Measurements from ENCODE around the gene TTC28. TPM values are rescaled to one million over a fixed set of nuclear protein-coding genes. Genes with fewer than 3 reads are reported as not detected.

The TTC28 gene
- total RNA-seq, 2 experiments from 2014 or later: 0.67 to 0.72 TPM

- ChIA-PET CTCF (no interaction called here), POLR2A (no interaction called here)
Observed at GRCh38 chr22:27992294-27993165, 687.1 kb downstream of the TTC28 start.

- POLR2A ChIA-PET: no interaction called here
- CTCF ChIA-PET: no interaction called here
Observed at GRCh38 chr22:27991586-27992293, 687.9 kb downstream of the TTC28 start.

GRCh38 chr22:27990879-27991278 lies 688.8 kb downstream of the TTC28 start:
- CTCF ChIA-PET: no interaction called here
- POLR2A ChIA-PET: no interaction called here

- POLR2A ChIA-PET: no interaction called here
- CTCF ChIA-PET: no interaction called here
Observed at GRCh38 chr22:27990451-27990840, 689.2 kb downstream of the TTC28 start.

GRCh38 chr22:27989758-27990450 lies 689.7 kb downstream of the TTC28 start:
- POLR2A ChIA-PET: no interaction called here
- CTCF ChIA-PET: no interaction called here

GRCh38 chr22:27988704-27989103 lies 690.9 kb downstream of the TTC28 start:
- CTCF ChIA-PET: interaction anchor here (0.7 kb wide), 1 partner anchor 415 kb away, joined by 3 read pairs; no protein-coding TSS in a partner anchor
- POLR2A ChIA-PET: no interaction called here

- ChIA-PET CTCF (no interaction called here), POLR2A (no interaction called here)
Observed at GRCh38 chr22:27987557-27987956, 692.1 kb downstream of the TTC28 start.

- ChIA-PET CTCF (no interaction called here), POLR2A (no interaction called here)
Observed at GRCh38 chr22:27986937-27987336, 692.7 kb downstream of the TTC28 start.

- POLR2A ChIA-PET: no interaction called here
- CTCF ChIA-PET: no interaction called here
Observed at GRCh38 chr22:27986459-27986858, 693.2 kb downstream of the TTC28 start.

- CTCF ChIA-PET: no interaction called here
- POLR2A ChIA-PET: no interaction called here
Observed at GRCh38 chr22:27985323-27986275, 694.0 kb downstream of the TTC28 start.

GRCh38 chr22:27984723-27985122 lies 694.9 kb downstream of the TTC28 start:
- ChIA-PET CTCF (no interaction called here), POLR2A (no interaction called here)

GRCh38 chr22:27984001-27984695 lies 695.5 kb downstream of the TTC28 start:
- CTCF ChIA-PET: interaction anchor here (0.6 kb wide), 1 partner anchor 426 kb away, joined by 3 read pairs; no protein-coding TSS in a partner anchor

GRCh38 chr22:27983361-27983791 lies 696.3 kb downstream of the TTC28 start:
- CTCF ChIA-PET: interaction anchor here (0.6 kb wide), 1 partner anchor 427 kb away, joined by 3 read pairs; no protein-coding TSS in a partner anchor
- POLR2A ChIA-PET: no interaction called here

More at GRCh38 chr22:27984001-27984695, 695.5 kb downstream of the TTC28 start:
- POLR2A ChIA-PET: no interaction called here

GRCh38 chr22:27982630-27983180 lies 696.9 kb downstream of the TTC28 start:
- ChIA-PET CTCF (no interaction called here), POLR2A (no interaction called here)

GRCh38 chr22:27982106-27982505 lies 697.5 kb downstream of the TTC28 start:
- ChIA-PET POLR2A (no interaction called here), CTCF (no interaction called here)

GRCh38 chr22:27980424-27981148 lies 699.1 kb downstream of the TTC28 start:
- POLR2A ChIA-PET: no interaction called here
- CTCF ChIA-PET: interaction anchor here (0.8 kb wide), 1 partner anchor 99 kb away, joined by 4 read pairs; no protein-coding TSS in a partner anchor

- ChIA-PET POLR2A (no interaction called here), CTCF (no interaction called here)
Observed at GRCh38 chr22:27978802-27979201, 700.8 kb downstream of the TTC28 start.

GRCh38 chr22:27978317-27978716 lies 701.3 kb downstream of the TTC28 start:
- ChIA-PET CTCF (no interaction called here), POLR2A (no interaction called here)
